ENCODE measurements around the gene MTREX.

The MTREX gene

GRCh38 chr5:55391707-55392106, 83.9 kb downstream of the MTREX start:
- H3K4me1 ChIP-seq (ENCODE audit: insufficient read depth, poor library complexity, severe bottlenecking), result no peaks in the 10 kb centered on the region
- H3K27ac ChIP-seq (ENCODE audit: poor library complexity, severe bottlenecking), result no peak overlapping the region
- no peaks in the 10 kb centered on the region for H3K9me3 ChIP-seq (ENCODE audit: severe bottlenecking)
- peaks cover 72% of the 10 kb centered on the region for H3K36me3 ChIP-seq (ENCODE audit: low read depth)
- DNase-seq (ENCODE audit: low spot score) (no peak), ATAC-seq (ENCODE audit: low read depth) (no peak)
- no peaks in the 10 kb centered on the region for H3K27me3 ChIP-seq (ENCODE audit: insufficient read depth, poor library complexity, severe bottlenecking)
- TF ChIP-seq CTCF (IDR thresholded peaks at IDR 0.05; ENCODE audit: poor library complexity, severe bottlenecking), result no peak
- H3K4me3 ChIP-seq (ENCODE audit: severe bottlenecking), result no peak overlapping the region

DNA sequence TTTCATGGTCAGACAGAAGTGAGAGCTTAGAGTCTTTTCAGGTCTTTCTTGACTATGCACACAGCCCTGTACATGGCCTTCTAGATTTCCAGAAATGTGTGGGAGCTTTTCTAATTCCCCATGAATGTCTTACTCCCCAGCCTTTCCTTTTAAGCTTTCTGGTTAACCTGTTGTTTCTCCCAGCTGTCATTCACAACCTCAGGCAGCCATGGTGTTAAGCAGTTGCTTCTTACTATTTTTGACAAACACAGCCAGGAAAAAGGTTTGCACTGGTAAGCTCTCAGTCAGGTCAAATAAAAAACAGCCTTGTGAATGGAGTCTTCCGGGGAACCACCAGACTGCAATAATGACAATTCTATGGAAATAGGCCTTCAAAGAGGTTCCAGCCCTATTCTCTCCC, 84.9 kb downstream of the MTREX start:
- Histone ChIP-seq H3K36me3 (ENCODE audit: low read depth) (peaks cover 73% of the 10 kb centered on the region), H3K4me3 (ENCODE audit: severe bottlenecking) (no peak overlapping the region), H3K27me3 (ENCODE audit: insufficient read depth, poor library complexity, severe bottlenecking) (no peaks in the 10 kb centered on the region), H3K9me3 (ENCODE audit: severe bottlenecking) (no peaks in the 10 kb centered on the region), H3K27ac (ENCODE audit: poor library complexity, severe bottlenecking) (no peak overlapping the region), H3K4me1 (ENCODE audit: insufficient read depth, poor library complexity, severe bottlenecking) (no peaks in the 10 kb centered on the region)
- ATAC-seq (ENCODE audit: low read depth) (no peak), DNase-seq (ENCODE audit: low spot score) (no peak)
- TF ChIP-seq CTCF (IDR thresholded peaks at IDR 0.05; ENCODE audit: poor library complexity, severe bottlenecking), result no peak

DNA sequence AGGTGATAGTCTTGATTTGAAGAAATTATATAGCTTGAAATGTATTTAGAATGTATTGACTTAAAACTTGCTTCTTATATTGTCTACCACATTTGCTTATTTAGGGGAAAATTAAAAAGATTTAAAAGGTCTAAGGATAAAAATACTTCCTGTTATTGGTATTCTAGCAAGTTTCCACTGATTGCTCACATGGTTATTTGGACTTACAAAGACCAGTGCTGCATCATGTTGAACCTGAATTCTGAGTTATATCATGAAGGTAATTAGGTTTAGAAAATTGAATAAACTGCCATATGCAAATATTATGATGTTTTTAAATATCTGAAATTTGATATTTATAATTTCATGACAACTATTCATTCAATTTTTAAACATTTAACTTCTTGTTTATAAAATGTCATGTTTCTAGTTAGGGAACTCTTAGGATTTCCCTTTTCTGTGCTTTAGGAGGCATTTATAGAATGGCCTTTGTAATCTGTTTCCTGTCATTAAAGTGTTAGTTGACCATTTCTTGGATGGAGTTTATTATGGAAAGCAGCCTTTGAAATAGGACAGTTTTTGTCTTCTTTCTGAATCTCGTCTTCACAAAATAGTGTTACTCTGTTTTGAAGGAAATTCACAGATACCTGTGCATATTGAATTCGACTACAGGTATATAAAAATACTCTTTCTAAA, 85.8 kb downstream of the MTREX start:
- Histone ChIP-seq H3K4me1 (ENCODE audit: insufficient read depth, poor library complexity, severe bottlenecking) (no peaks in the 10 kb centered on the region), H3K9me3 (ENCODE audit: severe bottlenecking) (no peaks in the 10 kb centered on the region), H3K4me3 (ENCODE audit: severe bottlenecking) (no peak overlapping the region), H3K27me3 (ENCODE audit: insufficient read depth, poor library complexity, severe bottlenecking) (no peaks in the 10 kb centered on the region), H3K36me3 (ENCODE audit: low read depth) (peaks cover 73% of the 10 kb centered on the region), H3K27ac (ENCODE audit: poor library complexity, severe bottlenecking) (no peak overlapping the region)
- DNase-seq (ENCODE audit: low spot score), result no peak
- ATAC-seq (ENCODE audit: low read depth), result no peak
- TF ChIP-seq CTCF (IDR thresholded peaks at IDR 0.05; ENCODE audit: poor library complexity, severe bottlenecking), result no peak

DNA sequence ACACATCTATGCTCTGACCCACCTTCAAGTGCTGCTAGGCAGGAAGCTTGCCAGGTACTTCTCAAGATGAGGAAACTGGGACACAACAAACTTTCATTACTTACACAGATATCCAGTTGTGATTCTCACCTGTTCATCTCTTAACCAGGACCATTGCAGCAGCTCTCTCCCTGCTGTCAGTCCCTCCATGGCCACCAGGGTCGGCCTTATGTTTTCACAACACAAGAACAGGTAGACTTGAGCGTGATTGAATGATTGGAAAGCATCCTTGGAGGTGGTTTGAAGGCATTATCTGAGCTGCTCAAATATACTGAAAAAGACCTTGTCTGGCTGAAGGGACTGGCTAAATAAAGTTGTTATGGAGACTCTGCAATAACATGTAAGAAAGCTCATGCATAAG, 94.4 kb downstream of the MTREX start:
- no peak for DNase-seq (ENCODE audit: low spot score)
- 0 out of 3 replicates have a peak, but pooled peaks have one; percentile 58 for ATAC-seq (ENCODE audit: low read depth)
- H3K27ac ChIP-seq (ENCODE audit: poor library complexity, severe bottlenecking), result no peak overlapping the region
- no peak overlapping the region for H3K4me3 ChIP-seq (ENCODE audit: severe bottlenecking)
- no peaks in the 10 kb centered on the region for H3K27me3 ChIP-seq (ENCODE audit: insufficient read depth, poor library complexity, severe bottlenecking)
- TF ChIP-seq CTCF (IDR thresholded peaks at IDR 0.05; ENCODE audit: poor library complexity, severe bottlenecking), result peak; percentile 13
- peaks cover 87% of the 10 kb centered on the region for H3K36me3 ChIP-seq (ENCODE audit: low read depth)
- no peaks in the 10 kb centered on the region for H3K4me1 ChIP-seq (ENCODE audit: insufficient read depth, poor library complexity, severe bottlenecking)
- no peaks in the 10 kb centered on the region for H3K9me3 ChIP-seq (ENCODE audit: severe bottlenecking)

DNA sequence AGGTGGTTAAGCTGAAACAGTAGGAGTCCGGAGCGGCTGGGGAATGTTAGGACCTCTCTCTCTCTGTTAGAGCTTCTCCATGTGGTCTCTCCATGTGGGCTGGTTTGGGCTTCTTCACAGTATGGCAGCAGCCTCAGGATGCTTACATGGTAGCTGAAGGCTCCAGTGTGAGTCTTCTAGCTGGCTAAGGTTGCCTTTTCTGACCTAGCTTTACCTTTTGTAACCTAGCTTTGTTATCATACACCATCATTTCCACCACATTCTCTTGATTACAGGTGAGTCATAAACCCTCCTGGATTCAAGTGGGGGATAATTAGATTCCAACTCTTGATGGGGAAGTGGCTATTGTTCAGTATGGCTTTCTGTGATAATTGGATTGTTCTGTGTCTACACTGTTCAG, 98.5 kb downstream of the MTREX start:
- no peaks in the 10 kb centered on the region for H3K4me1 ChIP-seq (ENCODE audit: insufficient read depth, poor library complexity, severe bottlenecking)
- peaks cover 93% of the 10 kb centered on the region for H3K36me3 ChIP-seq (ENCODE audit: low read depth)
- H3K27me3 ChIP-seq (ENCODE audit: insufficient read depth, poor library complexity, severe bottlenecking), result no peaks in the 10 kb centered on the region
- no peaks in the 10 kb centered on the region for H3K9me3 ChIP-seq (ENCODE audit: severe bottlenecking)
- no peak for TF ChIP-seq CTCF (IDR thresholded peaks at IDR 0.05; ENCODE audit: poor library complexity, severe bottlenecking)
- DNase-seq (ENCODE audit: low spot score) (no peak), ATAC-seq (ENCODE audit: low read depth) (no peak)
- H3K27ac ChIP-seq (ENCODE audit: poor library complexity, severe bottlenecking), result no peak overlapping the region
- no peak overlapping the region for H3K4me3 ChIP-seq (ENCODE audit: severe bottlenecking)
